Endodermal cell (in vitro differentiated cells): Measurements from ENCODE around the gene NOP14. TPM values are rescaled to one million over a fixed set of nuclear protein-coding genes. Genes with fewer than 3 reads are reported as not detected.

Experiments
- DNase-seq: peaks from one replicate; pipeline ENCODE4 v3.0.0-alpha.2; 2017
- H3K27ac ChIP-seq: 2 replicates; pipeline ENCODE4 v1.5.1; 2013; ENCODE audit warnings: mild to moderate bottlenecking, low read depth, low read length, moderate library complexity
- H3K27me3 ChIP-seq: 2 replicates; pipeline ENCODE4 v1.6.1; 2013; ENCODE audit warnings: mild to moderate bottlenecking, low read length, moderate library complexity; ENCODE audit not compliant: insufficient read depth, control insufficient read depth, poor library complexity, severe bottlenecking
- H3K36me3 ChIP-seq: 2 replicates; pipeline ENCODE4 v1.7.0; 2013; ENCODE audit warnings: mild to moderate bottlenecking, low read length, moderate library complexity; ENCODE audit not compliant: control insufficient read depth, insufficient read depth
- H3K4me1 ChIP-seq: one replicate; pipeline ENCODE4 v1.7.0; 2013; ENCODE audit warnings: low read length; ENCODE audit not compliant: control insufficient read depth, insufficient read depth
- H3K4me3 ChIP-seq: 2 replicates; pipeline ENCODE4 v1.5.1; 2013; ENCODE audit warnings: mild to moderate bottlenecking, low read length, moderate library complexity
- H3K9ac ChIP-seq: 2 replicates; pipeline ENCODE4 v1.6.1; 2013; ENCODE audit warnings: mild to moderate bottlenecking, low read length, moderate library complexity; ENCODE audit not compliant: poor library complexity, severe bottlenecking; ENCODE audit errors: extremely low read depth
- H3K9me3 ChIP-seq: 2 replicates; pipeline ENCODE4 v1.6.1; 2013; ENCODE audit warnings: mild to moderate bottlenecking, low read length, moderate library complexity; ENCODE audit not compliant: control insufficient read depth
- H3K27ac Mint-ChIP-seq: 2 replicates; pipeline ENCODE4 v1.8.0; 2020; ENCODE audit warnings: mixed read lengths
- H3K27me3 Mint-ChIP-seq: 2 replicates; pipeline ENCODE4 v1.8.0; 2021; ENCODE audit warnings: mild to moderate bottlenecking, mixed read lengths; ENCODE audit not compliant: insufficient read depth
- H3K36me3 Mint-ChIP-seq: 2 replicates; pipeline ENCODE4 v1.8.0; 2020; ENCODE audit warnings: low read depth, mixed read lengths
- H3K4me1 Mint-ChIP-seq: 2 replicates; pipeline ENCODE4 v1.8.0; 2020; ENCODE audit warnings: mixed read lengths
- H3K4me3 Mint-ChIP-seq: 2 replicates; pipeline ENCODE4 v1.8.0; 2020; ENCODE audit warnings: mild to moderate bottlenecking, moderate library complexity, mixed read lengths
- H3K9me3 Mint-ChIP-seq: 2 replicates; pipeline ENCODE4 v1.8.0; 2020; ENCODE audit warnings: mild to moderate bottlenecking, mixed read lengths
- WGBS, 2 experiments: methylation state at CpG; one replicate each; pipeline versions ENCODE4 v1.1.5 to v1.1.7; 2013; ENCODE audit warnings: missing lambda C conversion rate in 2 of 2, mixed read lengths in 1 of 2; ENCODE audit not compliant: insufficient coverage in 1 of 2, insufficient read length in 1 of 2; 5-methylcytosine and 5-hydroxymethylcytosine counted together
- total RNA-seq, 2 donors: library from RNA; stranded (reverse); fragmentation: NEBNext Ultra II Directional in 1 of 2; extraction: Animal tissue kit (Norgen Biotek cat#: 25700) in 1 of 2; gene quantifications; 2 replicates in 1 of 2; 3 replicates in 1 of 2; pipeline ENCODE4 v1.2.1, GENCODE V29; 2021
- TF ChIP-seq, protein P1 (sequence below): fragments of 200-600 bp; sonication (generic); conservative IDR thresholded peaks from 2 replicates; pipeline ENCODE4 v1.5.0; 2021; ENCODE audit warnings: antibody characterized with exemption, mild to moderate bottlenecking

The NOP14 gene
- total RNA-seq, 2 donors from 2014 or later = 23.0 to 31.9 TPM

DNA sequence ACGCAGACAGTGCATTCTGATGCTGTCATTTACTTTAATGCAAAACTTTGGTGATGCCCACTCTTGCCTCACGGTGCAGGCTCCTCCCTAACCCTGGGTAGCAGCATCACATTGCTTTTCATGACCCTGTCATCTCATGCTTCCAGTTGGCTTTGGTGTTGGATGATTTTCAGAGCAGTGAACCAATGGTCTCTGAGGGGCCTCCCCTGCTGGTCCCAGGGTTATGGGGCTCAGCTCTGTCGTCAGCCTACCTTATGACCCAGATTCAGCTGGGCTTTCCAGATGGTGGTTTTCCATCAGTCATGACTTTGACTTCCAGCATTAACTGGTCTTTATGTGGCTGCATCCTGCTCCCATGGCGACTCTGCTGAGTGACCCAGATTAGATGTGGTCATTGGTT, 56.0 kb downstream of the NOP14 start:
- no peak overlapping the region for H3K27ac ChIP-seq
- Mint-ChIP-seq H3K4me1 (peaks cover 8% of the 10 kb centered on the region), H3K4me3 (no peak overlapping the region), H3K27me3 (no peaks in the 10 kb centered on the region), H3K27ac (no peak overlapping the region), H3K36me3 (peaks cover 86% of the 10 kb centered on the region), H3K9me3 (no peaks in the 10 kb centered on the region)
- H3K4me3 ChIP-seq = no peak overlapping the region
- DNase-seq = no peak
- TF ChIP-seq, protein P1, sequence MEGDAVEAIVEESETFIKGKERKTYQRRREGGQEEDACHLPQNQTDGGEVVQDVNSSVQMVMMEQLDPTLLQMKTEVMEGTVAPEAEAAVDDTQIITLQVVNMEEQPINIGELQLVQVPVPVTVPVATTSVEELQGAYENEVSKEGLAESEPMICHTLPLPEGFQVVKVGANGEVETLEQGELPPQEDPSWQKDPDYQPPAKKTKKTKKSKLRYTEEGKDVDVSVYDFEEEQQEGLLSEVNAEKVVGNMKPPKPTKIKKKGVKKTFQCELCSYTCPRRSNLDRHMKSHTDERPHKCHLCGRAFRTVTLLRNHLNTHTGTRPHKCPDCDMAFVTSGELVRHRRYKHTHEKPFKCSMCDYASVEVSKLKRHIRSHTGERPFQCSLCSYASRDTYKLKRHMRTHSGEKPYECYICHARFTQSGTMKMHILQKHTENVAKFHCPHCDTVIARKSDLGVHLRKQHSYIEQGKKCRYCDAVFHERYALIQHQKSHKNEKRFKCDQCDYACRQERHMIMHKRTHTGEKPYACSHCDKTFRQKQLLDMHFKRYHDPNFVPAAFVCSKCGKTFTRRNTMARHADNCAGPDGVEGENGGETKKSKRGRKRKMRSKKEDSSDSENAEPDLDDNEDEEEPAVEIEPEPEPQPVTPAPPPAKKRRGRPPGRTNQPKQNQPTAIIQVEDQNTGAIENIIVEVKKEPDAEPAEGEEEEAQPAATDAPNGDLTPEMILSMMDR = no peak
- H3K9ac ChIP-seq = no peak overlapping the region
- H3K9me3 ChIP-seq = no peaks in the 10 kb centered on the region
- H3K4me1 ChIP-seq = peaks cover 5% of the 10 kb centered on the region
- 69 to 75% methylated on average over 4 of the region's 4 CpGs for WGBS, 2 experiments
- peaks cover 95% of the 10 kb centered on the region for H3K36me3 ChIP-seq
- H3K27me3 ChIP-seq = no peaks in the 10 kb centered on the region

DNA sequence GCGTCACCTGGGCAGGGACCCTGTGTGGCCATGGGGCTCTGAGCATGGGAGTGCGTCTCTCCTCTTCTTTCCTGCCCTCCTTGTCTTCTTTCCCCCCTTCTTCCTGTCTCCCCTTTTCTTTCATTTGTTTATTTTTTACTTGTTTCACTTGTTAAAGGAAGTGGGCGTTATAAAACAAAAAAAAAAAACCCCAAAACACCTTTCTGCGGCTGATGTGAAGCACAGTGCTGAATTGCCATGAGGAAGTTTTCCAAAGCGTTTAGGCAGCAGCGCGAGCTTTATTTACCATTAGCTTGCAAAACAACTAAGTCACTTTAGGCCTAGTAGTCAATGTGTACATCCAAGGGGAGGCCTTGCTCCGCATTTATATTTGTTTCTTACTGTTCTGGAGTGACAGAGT, 57.0 kb downstream of the NOP14 start:
- Histone ChIP-seq H3K4me1 (peaks cover 5% of the 10 kb centered on the region), H3K36me3 (peaks cover 96% of the 10 kb centered on the region), H3K27me3 (no peaks in the 10 kb centered on the region), H3K9ac (no peak overlapping the region), H3K27ac (no peak overlapping the region), H3K9me3 (no peaks in the 10 kb centered on the region), H3K4me3 (no peak overlapping the region)
- Mint-ChIP-seq H3K36me3 (peaks cover 87% of the 10 kb centered on the region), H3K27me3 (no peaks in the 10 kb centered on the region), H3K27ac (no peak overlapping the region), H3K9me3 (no peaks in the 10 kb centered on the region), H3K4me3 (no peak overlapping the region), H3K4me1 (peaks cover 8% of the 10 kb centered on the region)
- WGBS, 2 experiments = 96 to 99% methylated on average over 7 to 8 of the region's 8 CpGs
- TF ChIP-seq, protein P1 = no peak
- no peak for DNase-seq

DNA sequence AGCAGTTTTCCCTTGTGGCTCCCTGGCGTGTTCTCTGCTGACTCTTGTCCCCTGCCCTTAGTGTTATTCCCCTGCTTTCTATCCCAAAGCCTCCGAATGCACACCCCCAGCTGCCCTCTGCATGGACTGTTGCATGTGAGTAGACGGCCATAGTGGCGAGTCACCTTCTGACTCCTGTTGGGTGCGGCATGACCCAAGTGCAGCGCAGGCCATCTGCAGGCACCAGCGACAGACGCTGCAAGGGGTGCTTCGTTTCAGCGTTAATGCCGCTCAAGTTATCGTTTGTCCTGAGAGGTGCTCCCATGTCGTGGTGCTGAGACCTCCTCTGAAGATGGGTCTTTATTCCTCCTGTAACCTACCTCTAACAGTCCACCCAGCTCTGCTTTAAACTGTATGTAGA, 57.7 kb downstream of the NOP14 start:
- H3K9me3 Mint-ChIP-seq = no peaks in the 10 kb centered on the region
- WGBS, 2 experiments = 93 to 97% methylated on average over 12 to 13 of the region's 13 CpGs
- no peaks in the 10 kb centered on the region for H3K27me3 Mint-ChIP-seq
- H3K4me3 ChIP-seq = no peak overlapping the region
- H3K27ac Mint-ChIP-seq = no peak overlapping the region
- no peak overlapping the region for H3K27ac ChIP-seq
- H3K36me3 ChIP-seq = peaks cover 96% of the 10 kb centered on the region
- peaks cover 5% of the 10 kb centered on the region for H3K4me1 ChIP-seq
- H3K4me3 Mint-ChIP-seq = no peak overlapping the region
- peaks cover 8% of the 10 kb centered on the region for H3K4me1 Mint-ChIP-seq
- no peak for DNase-seq
- no peak overlapping the region for H3K9ac ChIP-seq
- TF ChIP-seq, protein P1 = no peak
- H3K27me3 ChIP-seq = no peaks in the 10 kb centered on the region
- peaks cover 87% of the 10 kb centered on the region for H3K36me3 Mint-ChIP-seq
- no peaks in the 10 kb centered on the region for H3K9me3 ChIP-seq
